Fibroblast of lung (primary cell): ENCODE measurements around the gene SPAG9. TPM values are rescaled to one million over a fixed set of nuclear protein-coding genes. Genes with fewer than 3 reads are reported as not detected.
A peak's percentile ranks its signal among the peaks of the same experiment; 100 is the strongest.

Experiments used
- DNase-seq, 2 donors: peaks; one replicate each; pipeline versions ENCODE4 v3.0.0 to v3.0.0-alpha.2; 2010; ENCODE audit warnings: low read depth in 2 of 2
- H2AFZ ChIP-seq: 2 replicates; pipeline ENCODE4 v1.5.1; 2012; ENCODE audit warnings: low read length, control low read depth, inconsistent platforms
- H3K27ac ChIP-seq: 2 replicates; pipeline ENCODE4 v1.5.1; 2011; ENCODE audit warnings: low read length, control low read depth; ENCODE audit not compliant: insufficient read depth
- H3K27me3 ChIP-seq: 2 replicates; pipeline ENCODE4 v1.5.1; 2011; ENCODE audit warnings: mild to moderate bottlenecking, low read length; ENCODE audit not compliant: control insufficient read depth, insufficient read depth
- H3K36me3 ChIP-seq: 2 replicates; pipeline ENCODE4 v1.5.1; 2011; ENCODE audit warnings: low read length; ENCODE audit not compliant: control insufficient read depth, insufficient read depth
- H3K4me1 ChIP-seq: 2 replicates; pipeline ENCODE4 v1.5.1; 2011; ENCODE audit warnings: low read length; ENCODE audit not compliant: control insufficient read depth, insufficient read depth; ENCODE audit errors: extremely low read depth
- H3K4me2 ChIP-seq: 2 replicates; pipeline ENCODE4 v1.5.1; 2011; ENCODE audit warnings: low read length, control low read depth; ENCODE audit not compliant: insufficient read depth; ENCODE audit errors: extremely low read depth
- H3K4me3 ChIP-seq, 4 experiments: fragments of 200-600 bp in 1 of 4; sonication (generic) in 1 of 4; replicated peaks in 1 of 4; 2 replicates each; pipeline ENCODE4 v1.5.1; 2011 to 2016; ENCODE audit warnings: low read length in 4 of 4, low read depth in 3 of 4, mild to moderate bottlenecking in 3 of 4, control low read depth in 2 of 4, inconsistent platforms in 1 of 4, mixed read lengths in 1 of 4; ENCODE audit not compliant: insufficient read depth in 1 of 4; ENCODE audit errors: control extremely low read depth in 1 of 4
- H3K79me2 ChIP-seq: 2 replicates; pipeline ENCODE4 v1.5.1; 2012; ENCODE audit warnings: mild to moderate bottlenecking, low read length, inconsistent platforms; ENCODE audit not compliant: control insufficient read depth, insufficient read depth
- H3K9ac ChIP-seq: 2 replicates; pipeline ENCODE4 v1.5.1; 2011; ENCODE audit warnings: mild to moderate bottlenecking, low read length, control low read depth; ENCODE audit not compliant: insufficient read depth
- H3K9me3 ChIP-seq: 2 replicates; pipeline ENCODE4 v1.5.1; 2012; ENCODE audit warnings: low read depth, low read length; ENCODE audit not compliant: control insufficient read depth, insufficient read depth
- H4K20me1 ChIP-seq: 2 replicates; pipeline ENCODE4 v1.5.1; 2011; ENCODE audit warnings: low read length; ENCODE audit not compliant: control insufficient read depth, insufficient read depth; ENCODE audit errors: extremely low read depth
- EZH2 ChIP-seq: IDR thresholded peaks from 2 replicates; pipeline ENCODE4 v1.5.1; 2012; ENCODE audit warnings: low read length, control low read depth, mild to moderate bottlenecking; ENCODE audit errors: missing control alignments
- polyA plus RNA-seq, 2 donors: library from polyadenylated mRNA; depleted of rRNA in 1 of 2; stranded (reverse) in 1 of 2; unstranded in 1 of 2; fragments of >200 nt; gene quantifications; 2 replicates each; pipeline ENCODE4 v1.2.1, GENCODE V29; 2011 to 2012; ENCODE audit warnings: missing spikeins in 1 of 2
- total RNA-seq: library from RNA; depleted of rRNA; stranded (reverse); fragments of >200 nt; gene quantifications from 2 replicates; pipeline ENCODE4 v1.2.1, GENCODE V29; 2014
- TF ChIP-seq, protein P1 (sequence below), 2 donors: IDR thresholded peaks in 1 of 2; conservative IDR thresholded peaks in 1 of 2; 1 replicate in 1 of 2; 2 replicates in 1 of 2; pipeline ENCODE4 v1.5.1; 2011 to 2012; ENCODE audit warnings: low read length in 2 of 2, control low read depth in 1 of 2, inconsistent platforms in 1 of 2, low read depth in 1 of 2, mild to moderate bottlenecking in 1 of 2

SPAG9 gene
- total and polyA plus RNA-seq, 2 donors (not counting 1 experiment from before 2014, with no cell fraction given): 49.8 to 126 TPM

DNA sequence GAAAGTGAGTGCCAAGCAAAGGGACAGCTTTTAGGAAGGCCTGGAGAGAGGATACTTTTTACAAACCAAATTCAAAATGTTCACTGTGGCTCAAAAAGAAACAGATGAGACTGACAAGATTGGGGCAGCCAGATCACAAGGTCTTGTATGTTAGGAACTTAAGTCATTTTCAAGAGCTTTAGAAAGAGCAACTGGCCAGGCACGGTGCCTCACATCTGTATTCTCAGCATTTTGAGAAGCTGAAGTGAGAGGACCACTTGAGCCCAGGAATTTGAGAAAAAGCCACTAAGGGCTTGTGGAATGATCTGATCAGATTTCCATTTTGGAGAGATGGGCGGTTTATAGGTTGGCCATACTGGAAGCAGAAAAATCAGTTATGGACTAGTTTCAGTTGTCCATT, 17.2 kb downstream of the SPAG9 start:
- DNase-seq: peak in 1 of 2 donors; percentile 16
- TF ChIP-seq, protein P1, sequence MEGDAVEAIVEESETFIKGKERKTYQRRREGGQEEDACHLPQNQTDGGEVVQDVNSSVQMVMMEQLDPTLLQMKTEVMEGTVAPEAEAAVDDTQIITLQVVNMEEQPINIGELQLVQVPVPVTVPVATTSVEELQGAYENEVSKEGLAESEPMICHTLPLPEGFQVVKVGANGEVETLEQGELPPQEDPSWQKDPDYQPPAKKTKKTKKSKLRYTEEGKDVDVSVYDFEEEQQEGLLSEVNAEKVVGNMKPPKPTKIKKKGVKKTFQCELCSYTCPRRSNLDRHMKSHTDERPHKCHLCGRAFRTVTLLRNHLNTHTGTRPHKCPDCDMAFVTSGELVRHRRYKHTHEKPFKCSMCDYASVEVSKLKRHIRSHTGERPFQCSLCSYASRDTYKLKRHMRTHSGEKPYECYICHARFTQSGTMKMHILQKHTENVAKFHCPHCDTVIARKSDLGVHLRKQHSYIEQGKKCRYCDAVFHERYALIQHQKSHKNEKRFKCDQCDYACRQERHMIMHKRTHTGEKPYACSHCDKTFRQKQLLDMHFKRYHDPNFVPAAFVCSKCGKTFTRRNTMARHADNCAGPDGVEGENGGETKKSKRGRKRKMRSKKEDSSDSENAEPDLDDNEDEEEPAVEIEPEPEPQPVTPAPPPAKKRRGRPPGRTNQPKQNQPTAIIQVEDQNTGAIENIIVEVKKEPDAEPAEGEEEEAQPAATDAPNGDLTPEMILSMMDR (conservative IDR thresholded peaks at IDR 0.05 in 1 of 2, IDR thresholded peaks at IDR 0.05 in 1 of 2; ENCODE audit: low read depth in 1 of 2, low read length in 2 of 2): no peak
- TF ChIP-seq EZH2: no peak
- Histone ChIP-seq H3K4me3 (no peak overlapping the region), H3K9me3 (no peaks in the 10 kb centered on the region), H3K9ac (no peak overlapping the region), H3K4me1 (peaks cover 5% of the 10 kb centered on the region), H3K36me3 (no peaks in the 10 kb centered on the region), H3K27ac (no peak overlapping the region), H4K20me1 (no peaks in the 10 kb centered on the region), H2AFZ (no peak overlapping the region), H3K27me3 (no peaks in the 10 kb centered on the region), H3K4me2 (peak overlapping the region; percentile 67), H3K79me2 (peaks cover 34% of the 10 kb centered on the region)

DNA sequence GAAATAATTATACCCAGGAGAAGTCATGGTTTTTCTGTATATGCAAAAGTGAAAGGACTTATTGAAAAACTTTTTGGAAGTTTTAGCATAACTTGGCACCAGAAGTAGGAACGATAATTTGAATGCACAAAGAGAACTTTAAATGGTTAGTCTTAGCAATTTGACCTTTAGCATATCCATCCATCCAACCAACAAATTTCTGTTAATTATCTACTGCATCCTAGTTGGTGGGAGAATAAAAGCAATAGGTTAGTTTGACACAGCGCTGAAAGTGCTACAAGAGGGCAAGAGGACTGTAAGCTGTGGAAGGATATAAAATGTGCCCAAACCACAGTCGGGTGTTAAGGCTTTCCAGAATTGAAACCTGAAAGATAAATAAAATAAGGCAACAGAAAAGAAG, 17.6 kb downstream of the SPAG9 start:
- H3K4me3 ChIP-seq: no peak overlapping the region
- H3K27ac ChIP-seq: no peak overlapping the region
- H3K9ac ChIP-seq: no peak overlapping the region
- H3K79me2 ChIP-seq: peaks cover 34% of the 10 kb centered on the region
- H4K20me1 ChIP-seq: no peaks in the 10 kb centered on the region
- H3K4me1 ChIP-seq: peaks cover 5% of the 10 kb centered on the region
- peak overlapping the region; percentile 67 for H3K4me2 ChIP-seq
- no peaks in the 10 kb centered on the region for H3K9me3 ChIP-seq
- H3K27me3 ChIP-seq: no peaks in the 10 kb centered on the region
- peak overlapping the region; percentile 9 for H2AFZ ChIP-seq
- no peak for DNase-seq
- H3K36me3 ChIP-seq: no peaks in the 10 kb centered on the region
- TF ChIP-seq EZH2: no peak
- TF ChIP-seq, protein P1 (conservative IDR thresholded peaks at IDR 0.05 in 1 of 2, IDR thresholded peaks at IDR 0.05 in 1 of 2; ENCODE audit: low read depth in 1 of 2, low read length in 2 of 2): no peak

DNA sequence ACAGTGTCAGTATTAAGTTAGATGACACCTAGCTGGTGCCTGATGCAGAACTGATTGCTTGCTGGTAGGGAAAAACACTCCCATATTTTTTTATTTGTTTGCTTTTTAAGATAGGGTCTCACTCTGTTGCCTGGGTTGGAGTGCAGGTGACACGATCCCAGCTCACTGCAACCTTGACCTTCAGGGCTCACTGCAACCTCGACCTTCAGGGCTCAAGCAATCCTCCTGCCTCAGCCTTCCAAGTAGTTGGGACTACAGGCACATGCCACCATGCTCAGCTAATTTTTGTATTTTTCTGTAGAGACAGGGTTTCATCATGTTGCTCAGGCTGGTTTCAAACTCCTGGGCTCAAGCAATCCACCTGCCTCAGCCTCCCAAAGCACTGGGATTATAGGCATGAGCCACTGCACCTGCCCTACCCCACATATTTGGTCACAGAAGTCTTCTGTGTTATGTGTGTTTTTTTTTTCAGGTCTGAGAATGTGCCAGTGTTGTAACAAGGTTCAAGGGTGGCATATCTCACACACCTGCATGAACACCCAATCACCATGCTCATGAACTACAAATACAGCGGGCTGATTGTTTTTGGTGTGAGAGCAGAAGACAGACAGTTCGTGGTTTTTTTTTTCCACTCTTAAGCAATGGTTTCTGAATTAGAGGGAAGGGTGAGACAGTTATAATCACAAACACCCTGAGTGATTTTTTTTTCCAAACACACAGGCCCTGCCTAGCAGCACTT, 22.8 kb downstream of the SPAG9 start:
- no peak overlapping the region for H3K4me3 ChIP-seq
- H3K4me1 ChIP-seq: no peaks in the 10 kb centered on the region
- H3K27ac ChIP-seq: no peak overlapping the region
- H3K36me3 ChIP-seq: no peaks in the 10 kb centered on the region
- TF ChIP-seq EZH2: no peak
- TF ChIP-seq, protein P1 (conservative IDR thresholded peaks at IDR 0.05 in 1 of 2, IDR thresholded peaks at IDR 0.05 in 1 of 2; ENCODE audit: low read depth in 1 of 2, low read length in 2 of 2): no peak
- H3K27me3 ChIP-seq: no peaks in the 10 kb centered on the region
- H3K79me2 ChIP-seq: peaks cover 26% of the 10 kb centered on the region
- no peak for DNase-seq
- no peak overlapping the region for H2AFZ ChIP-seq
- no peaks in the 10 kb centered on the region for H3K9me3 ChIP-seq
- H4K20me1 ChIP-seq: no peaks in the 10 kb centered on the region
- H3K4me2 ChIP-seq: no peak overlapping the region
- no peak overlapping the region for H3K9ac ChIP-seq
